NCI-H82 treated with DMSO at 0.1 percent for 48 hours (cell line): ENCODE results near the gene JCAD.
"Not testable (repeated sequence)": the region's sequence is repeated elsewhere in the genome, so short reads cannot be mapped to it uniquely, and the experiment has no call there.

Source experiments
- DNase-seq: peaks from one replicate; lab custom pipeline; 2025; ENCODE audit not compliant: unreplicated experiment; lab: John Stamatoyannopoulos, UW

Gene JCAD

DNA sequence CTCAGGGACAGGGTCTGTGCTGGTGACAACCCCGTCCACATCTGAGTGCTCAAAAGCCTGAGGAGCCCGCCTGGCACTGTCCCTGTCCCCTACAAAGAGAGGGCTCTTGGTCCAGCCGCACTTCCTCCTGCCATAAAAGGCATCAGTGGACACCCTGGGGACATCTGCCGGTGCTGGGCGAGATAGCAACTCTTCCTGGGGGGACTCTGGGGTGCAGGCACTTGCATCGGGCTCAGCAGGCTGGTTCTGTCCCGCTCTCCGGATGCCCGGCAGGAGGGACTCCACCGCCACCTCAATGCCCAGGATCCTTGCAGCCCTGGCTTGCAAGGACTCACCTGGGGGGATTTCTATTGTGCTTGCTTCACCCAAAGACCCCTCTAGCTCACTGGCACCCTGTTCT lies 32.8 kb downstream of the JCAD start:
- no peak for DNase-seq

DNA sequence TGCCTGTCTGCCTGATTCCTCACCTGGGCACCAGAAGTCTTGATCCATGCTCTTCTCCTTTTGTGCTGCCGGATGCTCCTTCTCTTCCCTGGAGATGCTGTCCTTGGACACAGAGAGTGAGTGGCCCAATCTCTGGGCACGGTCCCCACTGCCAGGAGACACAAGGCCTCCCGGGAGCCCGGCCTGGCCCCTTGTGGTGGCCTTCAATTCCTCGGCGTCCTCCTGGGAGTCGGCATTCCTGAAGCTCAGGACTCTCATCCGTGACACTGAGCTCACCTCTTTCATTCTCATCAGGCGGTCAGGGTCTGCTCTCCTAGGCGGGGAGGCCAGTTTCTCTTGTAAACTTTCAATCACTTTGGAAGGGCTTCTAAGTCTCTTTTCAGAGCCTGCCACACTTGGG lies 33.3 kb downstream of the JCAD start:
- DNase-seq: no peak

DNA sequence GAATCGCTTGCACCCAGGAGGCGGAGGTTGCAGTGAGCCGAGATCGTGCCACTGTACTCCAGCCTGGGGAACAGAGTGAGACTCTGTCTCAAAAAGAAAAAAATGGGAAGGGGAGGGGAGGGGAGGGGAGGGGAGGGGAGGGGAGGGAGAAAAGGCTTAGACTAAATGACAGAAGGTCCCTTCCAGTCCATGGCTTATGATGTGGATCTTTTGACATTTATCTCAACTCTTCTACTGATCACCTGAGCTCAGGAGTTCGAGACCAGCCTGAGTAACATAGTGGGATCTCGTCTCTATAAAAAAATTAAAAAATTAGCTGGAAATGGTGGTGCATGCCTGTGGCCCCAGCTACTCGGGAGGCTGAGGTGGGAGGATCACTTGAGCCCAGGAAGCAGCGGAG lies 34.0 kb downstream of the JCAD start:
- not testable (repeated sequence) for DNase-seq

GRCh38 chr10:30022590-30022989 lies 36.8 kb downstream of the JCAD start:
- DNase-seq: no peak

DNA sequence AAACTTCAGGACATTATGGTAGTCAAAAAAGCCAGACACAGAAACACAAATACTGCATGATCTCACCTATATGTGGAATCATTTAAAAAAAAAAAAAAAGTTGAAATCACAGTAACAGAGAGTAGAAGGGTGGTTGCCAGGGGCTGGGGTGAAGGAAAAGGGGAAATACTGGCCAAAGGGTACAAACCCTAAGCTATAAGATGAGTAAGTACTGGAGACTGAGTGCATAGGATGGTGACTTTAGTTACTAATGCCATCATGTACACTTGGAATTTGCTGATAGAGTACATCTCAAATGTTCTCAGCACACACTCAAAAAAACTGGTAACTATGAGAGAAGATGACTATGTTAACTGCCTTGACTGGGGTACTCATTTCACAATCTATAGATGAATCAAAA lies 39.9 kb downstream of the JCAD start:
- DNase-seq: no peak

DNA sequence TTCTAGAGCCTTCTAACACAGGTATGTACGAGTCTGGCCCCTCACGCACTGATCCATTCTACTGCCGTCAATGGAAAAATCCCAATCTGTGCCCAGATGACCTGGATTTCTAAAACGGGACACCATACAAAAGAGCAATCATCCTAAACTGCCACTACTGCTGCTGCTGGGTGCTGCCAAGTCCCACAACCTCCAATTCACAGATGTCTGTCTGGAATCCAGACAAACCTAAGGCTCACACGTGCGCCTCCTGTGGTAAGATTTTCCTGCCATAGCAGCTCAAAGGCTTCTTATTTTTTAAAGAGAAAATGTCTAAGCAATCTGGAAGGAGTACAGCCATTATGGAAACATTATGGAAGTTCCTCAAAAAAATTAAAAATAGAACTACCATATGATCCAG lies 40.9 kb downstream of the JCAD start:
- no peak for DNase-seq

DNA sequence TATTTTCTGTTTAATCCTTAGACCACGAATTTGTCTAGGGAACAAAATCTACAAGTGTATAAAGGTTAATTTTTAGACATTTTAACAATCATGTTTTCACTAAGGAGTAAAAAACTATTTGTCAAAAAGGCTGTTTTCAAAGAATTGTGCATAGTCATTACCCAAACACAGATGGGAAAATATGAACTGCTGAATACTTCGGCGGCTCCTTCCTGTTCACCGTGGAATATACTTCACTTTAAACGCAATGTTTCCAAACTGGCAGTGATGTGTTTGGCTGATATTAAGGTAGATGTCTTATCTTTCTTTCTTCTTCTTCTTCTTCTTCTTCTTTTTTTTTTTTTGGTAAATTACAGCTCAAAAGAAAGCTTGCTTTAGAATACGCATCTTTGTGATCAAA lies 41.4 kb downstream of the JCAD start:
- DNase-seq: no peak

GRCh38 chr10:30017556-30017955 lies 41.8 kb downstream of the JCAD start:
- DNase-seq: no peak

- no peak for DNase-seq
These were observed 44.9 kb downstream of the JCAD start for GRCh38 chr10:30014511-30014910.

DNA sequence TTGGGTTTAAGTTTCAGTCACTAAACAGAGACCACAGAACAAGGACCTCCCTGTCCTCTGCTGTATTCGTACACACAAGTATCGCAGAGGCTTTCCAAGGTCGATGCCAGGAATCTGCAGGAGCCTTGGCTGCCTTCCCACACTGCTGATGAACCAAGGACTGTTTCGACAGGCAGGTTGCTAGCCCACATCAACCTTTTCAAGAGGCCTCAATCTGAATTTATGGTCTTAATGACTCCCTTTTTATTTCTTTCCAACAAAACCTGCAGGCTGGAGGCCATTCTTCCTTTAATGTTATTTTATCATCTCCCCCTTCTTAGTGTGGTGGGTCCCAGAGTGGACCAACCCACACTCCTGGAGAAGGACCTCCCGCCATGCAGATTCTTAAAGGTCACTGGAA lies 45.6 kb downstream of the JCAD start:
- DNase-seq: no peak

GRCh38 chr10:30011956-30012647 lies 47.3 kb downstream of the JCAD start:
- DNase-seq: no peak

- no peak for DNase-seq
These were observed 48.0 kb downstream of the JCAD start for GRCh38 chr10:30011396-30011795.

DNA sequence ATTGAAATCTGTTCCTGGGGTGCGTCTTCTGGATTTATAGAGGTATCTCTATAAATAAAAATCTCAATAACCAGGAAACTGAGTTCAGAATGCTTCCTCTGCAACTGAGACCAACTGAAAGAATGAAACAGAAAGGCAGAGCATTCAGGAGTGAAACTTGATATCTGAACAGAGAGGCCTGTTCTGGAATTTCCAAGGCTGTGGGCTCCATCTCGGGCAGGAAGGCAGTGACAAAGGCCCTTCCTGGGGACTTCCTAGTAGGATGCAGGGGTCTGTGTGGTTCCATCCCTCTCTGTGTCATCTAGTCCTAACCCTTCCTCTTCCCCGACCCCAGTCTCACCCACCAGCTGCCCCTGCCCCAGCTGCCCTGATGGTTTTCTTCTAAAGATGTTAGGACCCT lies 52.0 kb downstream of the JCAD start:
- no peak for DNase-seq

- no peak for DNase-seq
These were observed 53.0 kb downstream of the JCAD start for GRCh38 chr10:30006410-30006809.

DNA sequence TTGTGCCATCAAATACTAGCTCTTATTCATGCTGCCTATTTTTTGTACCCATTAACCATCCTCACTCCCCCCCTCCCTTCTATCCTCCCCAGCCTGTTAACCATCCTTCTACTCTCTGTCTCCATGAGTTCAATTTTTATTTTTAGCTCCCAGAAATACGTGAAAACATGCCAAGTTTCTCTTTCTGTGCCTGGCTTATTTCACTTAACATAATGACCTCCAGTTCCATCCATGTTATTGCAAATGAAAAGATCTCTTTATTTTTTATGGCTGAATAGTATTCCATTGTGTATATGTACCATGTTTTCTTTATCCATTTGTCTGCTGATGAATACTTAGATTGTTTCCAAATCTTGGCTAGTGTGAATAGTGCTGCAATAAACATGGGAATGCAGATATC lies 54.3 kb downstream of the JCAD start:
- DNase-seq: not testable (repeated sequence)

DNA sequence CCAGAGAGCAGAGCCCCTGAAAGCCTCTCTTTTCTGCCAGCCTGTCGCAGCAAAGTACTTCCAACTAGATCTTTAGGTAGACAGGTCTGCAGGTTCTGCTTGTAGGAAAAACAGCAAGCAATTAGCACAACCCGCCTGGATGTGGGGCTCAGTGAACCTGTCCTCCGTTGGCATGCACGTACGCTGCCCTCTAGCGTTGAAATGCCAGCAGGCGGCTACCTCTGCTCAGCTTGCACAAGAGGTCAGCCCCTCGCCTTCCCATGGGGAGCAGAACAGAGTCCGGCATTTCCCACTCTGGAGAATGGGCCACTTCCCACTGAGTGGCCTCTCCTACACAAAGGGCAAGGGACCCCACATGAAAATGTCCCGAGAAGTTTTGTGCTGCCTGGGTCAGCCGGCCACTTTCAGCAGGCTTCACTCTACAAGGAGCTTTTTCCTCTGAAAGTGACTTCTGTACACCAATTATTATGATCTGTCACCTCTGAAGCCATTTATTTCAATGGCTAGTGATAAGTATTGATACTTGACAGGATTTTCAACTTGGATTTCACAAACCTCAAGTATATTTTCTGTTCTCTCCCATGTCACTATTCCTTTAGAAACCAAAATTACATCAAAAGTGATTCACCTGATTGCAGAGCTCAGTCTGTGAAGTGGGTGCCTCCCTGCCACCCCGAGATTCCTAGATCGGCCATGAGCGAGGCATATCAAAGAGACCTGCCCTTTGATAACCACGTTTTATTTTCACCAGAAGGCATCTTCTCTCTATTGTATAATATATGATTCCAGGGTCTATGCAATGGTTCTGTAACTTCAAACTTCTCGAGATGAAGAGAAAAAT lies 56.7 kb downstream of the JCAD start:
- DNase-seq: peak; percentile 13

DNA sequence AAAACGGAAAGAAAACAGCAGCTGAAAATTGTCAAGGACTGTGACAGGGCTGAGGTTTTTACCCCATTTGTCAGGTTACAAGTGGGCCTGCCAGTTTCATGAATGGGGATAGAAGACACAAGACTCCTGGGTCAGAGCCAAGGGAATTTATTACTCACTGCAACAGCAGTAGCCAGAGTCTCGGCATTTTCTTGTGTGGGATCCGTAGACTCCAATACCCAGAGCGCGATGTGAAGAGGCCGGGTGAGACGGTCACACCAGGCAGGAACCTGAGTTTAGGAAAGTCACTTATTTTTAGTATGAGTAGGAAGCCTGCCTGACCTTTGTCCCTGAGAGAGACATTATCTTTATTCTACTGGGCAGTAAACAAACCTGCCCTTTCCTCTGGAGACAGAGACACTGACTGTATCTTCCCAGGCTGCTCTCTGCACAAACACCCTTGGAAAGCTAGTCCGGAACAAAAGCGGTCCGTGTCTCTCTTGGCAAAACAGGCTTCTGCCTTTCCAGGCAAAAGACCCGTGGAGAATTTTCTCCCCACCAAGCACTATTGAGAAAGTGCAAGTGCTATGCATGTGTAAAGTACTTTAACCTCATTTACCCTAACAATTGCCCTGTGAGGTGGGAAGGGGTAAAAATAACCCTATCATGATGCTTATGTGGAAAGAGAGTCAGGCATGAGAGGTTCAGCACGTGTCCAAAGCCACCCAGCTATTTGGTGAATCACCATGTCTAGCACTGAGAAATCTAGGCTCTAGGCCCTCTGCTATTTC lies 58.4 kb downstream of the JCAD start:
- no peak for DNase-seq

DNA sequence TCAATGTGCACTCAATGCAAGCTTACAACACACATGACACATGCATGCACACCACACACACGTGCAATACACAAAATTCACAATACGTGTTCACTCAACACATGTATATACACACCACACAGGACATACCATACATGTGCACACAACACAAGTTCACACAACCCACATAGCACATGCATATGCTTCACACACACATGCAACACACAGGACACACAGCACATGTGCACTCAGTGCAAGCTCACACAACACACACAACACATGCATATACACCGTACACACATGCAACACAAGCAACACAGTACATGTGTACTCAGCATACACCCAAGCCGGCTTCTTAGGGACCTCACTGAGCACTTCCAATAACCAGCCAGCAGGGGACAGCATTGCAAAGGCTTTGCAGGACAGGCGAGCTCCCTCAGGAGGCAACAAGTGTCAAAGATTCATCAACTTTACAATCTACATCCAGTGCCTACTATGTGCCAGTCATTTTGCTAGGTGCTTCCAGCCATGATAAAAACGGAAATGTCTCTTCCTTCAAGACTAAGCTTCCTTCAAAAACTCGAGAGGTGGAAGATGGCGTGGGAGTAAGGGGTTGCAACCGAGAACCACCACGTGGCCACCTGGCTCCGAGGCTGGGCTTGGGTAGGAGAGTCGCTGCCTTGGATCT lies 61.1 kb downstream of the JCAD start:
- peak; percentile 13 for DNase-seq

DNA sequence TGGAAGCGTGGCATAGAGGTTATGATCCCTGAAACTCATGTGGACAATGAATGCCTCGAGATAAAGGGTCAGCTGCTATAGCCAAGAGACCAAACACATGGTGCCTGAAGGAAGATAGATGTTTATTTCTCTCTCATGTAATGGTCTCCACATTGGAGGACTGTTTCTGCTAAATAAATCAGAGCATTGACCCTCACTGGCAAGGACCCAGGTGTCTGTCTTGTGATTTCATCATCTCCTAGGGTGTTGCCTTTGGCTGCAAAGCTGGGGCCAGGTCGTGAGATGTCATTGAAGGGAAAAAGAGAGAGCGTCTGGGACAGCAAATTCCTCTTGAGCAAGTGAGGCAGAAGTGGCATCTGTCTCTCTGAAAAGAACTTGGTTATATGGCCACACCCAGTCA lies 64.6 kb downstream of the JCAD start:
- no peak for DNase-seq

DNA sequence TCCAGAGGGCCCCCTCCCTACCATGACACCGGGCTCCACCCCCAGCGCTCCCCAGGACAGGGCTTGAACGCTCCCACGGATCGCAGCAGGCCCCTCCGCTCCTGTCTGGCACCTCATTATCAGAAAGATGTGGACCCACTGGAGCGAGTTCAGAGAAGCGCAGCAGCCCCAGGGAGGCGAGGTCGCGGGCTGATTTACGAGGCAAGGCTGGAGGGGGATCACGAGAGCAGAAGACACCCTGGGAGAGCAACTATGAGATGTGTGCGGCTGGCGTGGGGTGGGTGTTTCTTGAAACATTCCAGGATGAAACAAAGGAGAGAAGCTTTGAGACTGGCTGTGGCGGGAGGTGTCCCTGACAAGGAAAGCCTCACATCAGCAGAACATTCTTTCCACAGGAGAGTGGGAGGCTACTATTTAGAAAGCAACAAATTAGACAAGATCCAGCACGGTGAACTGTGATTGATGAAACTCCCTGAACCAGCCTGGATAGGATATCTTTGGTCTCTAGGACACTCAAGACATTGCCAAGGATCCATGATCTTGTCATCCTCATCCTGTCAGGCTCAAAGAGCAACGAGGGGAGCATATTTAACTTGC lies 66.0 kb downstream of the JCAD start:
- no peak for DNase-seq

DNA sequence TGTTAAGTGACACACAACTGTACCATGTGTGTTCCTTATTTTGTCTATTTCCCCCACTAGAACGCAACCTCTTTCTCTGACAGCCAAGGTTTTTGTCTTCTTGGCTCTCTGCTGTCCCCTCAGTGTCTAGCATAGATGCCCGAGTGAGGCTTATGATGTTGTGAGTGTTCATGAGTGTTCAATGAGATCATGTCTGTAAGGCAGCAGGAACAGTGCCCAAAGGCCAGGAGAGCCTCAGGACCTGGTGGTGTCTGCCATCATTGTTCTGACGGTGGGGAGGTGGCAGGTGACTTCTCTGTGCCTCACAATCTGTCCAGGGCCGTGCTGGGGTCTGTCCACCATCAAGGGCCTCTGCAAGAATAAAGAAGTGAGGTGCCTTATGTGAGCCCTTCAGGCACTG lies 66.5 kb downstream of the JCAD start:
- no peak for DNase-seq
